Measurements from ENCODE around the gene NPFF. TPM values are rescaled to one million over a fixed set of nuclear protein-coding genes. Genes with fewer than 3 reads are reported as not detected.

The NPFF gene
- total RNA-seq, 1 experiment from 2014 or later, result not detected

GRCh38 chr12:53500142-53500775 is 7.0 kb downstream of the NPFF start:
- TF ChIP-seq EZH2 (IDR thresholded peaks at IDR 0.05; ENCODE audit: low read depth) (no peak), CTCF (conservative IDR thresholded peaks at IDR 0.05) (no peak)
- no peaks in the 10 kb centered on the region for H3K9me2 ChIP-seq (ENCODE audit: insufficient read depth)
- peaks cover 26% of the 10 kb centered on the region for H3F3A ChIP-seq (ENCODE audit: insufficient read depth, low read depth)
- H3K36me3 ChIP-seq (ENCODE audit: low read depth), result no peaks in the 10 kb centered on the region
- H3K4me2 ChIP-seq, result peak overlapping the region; percentile 98
- intact Hi-C loops (cut with micrococcal nuclease; ENCODE audit: unreplicated experiment), result loop anchor here (2.0 to 10.0 kb wide), 3 partner anchors 48 to 435 kb away; partner anchors contain the start of genes AAAS and PCBP2
- peak overlapping the region; percentile 77 for H3K4me3 ChIP-seq
- H3K9me3 ChIP-seq (ENCODE audit: insufficient read depth, low read depth), result no peaks in the 10 kb centered on the region
- H3K4me1 ChIP-seq (replicated peaks; ENCODE audit: insufficient read depth), result peaks cover 22% of the 10 kb centered on the region
- BruUV-seq (replicated peaks), result TSS peak; percentile 95
- peak overlapping the region; percentile 79 for H2AFZ ChIP-seq
- no peak for DNase-seq
- ChIA-PET POLR2A (ENCODE audit: unreplicated experiment) (interaction anchor here (0.5 to 1.5 kb wide), 14 partner anchors 14 to 596 kb away, joined by 3 to 13 read pairs (median 6); partner anchors contain the start of genes AAAS, ATP5MC2 and SPRYD3), CTCF (interaction anchor here (0.7 to 1.6 kb wide), 6 partner anchors 49 to 494 kb away, joined by 3 to 14 read pairs (median 4); partner anchors contain the start of genes AAAS, EIF4B and ITGB7)
- H3K27me3 ChIP-seq (ENCODE audit: insufficient read depth, low read depth), result no peaks in the 10 kb centered on the region
- H3K27ac ChIP-seq, result peak overlapping the region; percentile 81
- H3K79me2 ChIP-seq (ENCODE audit: low read depth), result peaks cover 26% of the 10 kb centered on the region
- H4K20me1 ChIP-seq (ENCODE audit: insufficient read depth), result no peaks in the 10 kb centered on the region

DNA sequence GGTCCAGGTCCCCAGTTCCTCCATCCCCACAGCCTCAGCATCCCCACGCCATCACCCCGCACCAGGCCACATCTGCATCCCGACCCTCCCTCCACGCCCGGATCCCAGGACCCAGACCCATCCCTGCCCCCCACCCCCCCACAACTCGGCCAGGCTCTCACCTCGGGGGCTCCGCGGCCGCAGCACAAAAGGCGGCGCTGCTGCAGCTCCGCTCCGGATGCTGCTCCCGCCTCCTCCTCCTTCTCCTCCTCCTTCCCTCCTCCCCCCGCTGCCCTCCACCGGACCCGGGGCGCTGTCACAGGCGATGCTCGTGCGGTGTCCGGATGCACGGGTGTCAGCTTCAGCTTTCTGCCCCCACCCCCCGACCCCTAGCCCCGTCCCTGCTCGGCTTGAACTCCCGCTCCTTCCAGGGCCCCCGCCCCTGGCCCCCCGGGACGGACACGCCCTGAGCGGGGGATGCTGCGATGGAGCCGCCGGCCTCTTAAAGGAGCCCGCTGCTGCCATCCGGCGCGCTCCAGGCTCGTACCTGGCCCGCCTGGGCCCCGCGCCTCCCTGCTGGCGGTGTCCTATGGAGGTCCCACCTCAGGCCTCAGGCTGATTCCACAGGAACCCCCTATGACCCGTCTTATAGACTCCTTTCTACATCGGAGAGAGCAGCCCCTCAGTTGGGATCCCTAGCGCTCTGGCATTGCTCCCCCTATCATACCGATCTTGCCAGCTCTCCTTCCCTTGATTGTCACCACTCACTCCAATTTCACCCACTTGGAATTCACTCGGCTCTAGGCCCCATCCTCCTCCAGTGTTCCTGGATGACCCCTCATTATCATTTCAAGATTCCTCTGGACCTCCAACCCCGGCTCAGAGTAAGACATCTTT is 7.8 kb downstream of the NPFF start, which contains the start of gene MAP3K12:
MAP3K12 (minus strand) TSS at position 193 of the 876 bp plus-strand sequence. CDS start 12,067 bp downstream, outside the sequence.
- Histone ChIP-seq H3K27me3 (ENCODE audit: insufficient read depth, low read depth) (no peaks in the 10 kb centered on the region), H3K4me1 (replicated peaks; ENCODE audit: insufficient read depth) (peaks cover 22% of the 10 kb centered on the region), H3K9me3 (ENCODE audit: insufficient read depth, low read depth) (no peaks in the 10 kb centered on the region), H3F3A (ENCODE audit: insufficient read depth, low read depth) (peaks cover 26% of the 10 kb centered on the region), H3K27ac (peak within 1 kb of the TSS; percentile 81), H2AFZ (peak within 1 kb of the TSS; percentile 79), H3K9me2 (ENCODE audit: insufficient read depth) (no peaks in the 10 kb centered on the region), H3K79me2 (ENCODE audit: low read depth) (peaks cover 26% of the 10 kb centered on the region), H4K20me1 (ENCODE audit: insufficient read depth) (no peaks in the 10 kb centered on the region), H3K36me3 (ENCODE audit: low read depth) (no peaks in the 10 kb centered on the region), H3K4me2 (peak within 1 kb of the TSS; percentile 98), H3K4me3 (peak within 1 kb of the TSS; percentile 77)
- POLR2A ChIA-PET (ENCODE audit: unreplicated experiment), result interaction anchor here (0.5 to 0.7 kb wide), 4 partner anchors 147 to 1353 kb away, joined by 3 to 18 read pairs (median 10); partner anchors contain the start of genes CSAD, SPRYD3 and ZNF740
- no peak for TF ChIP-seq EZH2 (IDR thresholded peaks at IDR 0.05; ENCODE audit: low read depth)
- TF ChIP-seq CTCF (conservative IDR thresholded peaks at IDR 0.05), result 0 out of 2 replicates have a peak, but pooled peaks have one; percentile 3
- peak in 1 of 2 experiments; percentile 45 for DNase-seq
- CTCF ChIA-PET, result interaction anchor here (0.6 to 0.7 kb wide), 3 partner anchors 81 to 486 kb away, joined by 3 read pairs; partner anchors contain the start of gene HOXC10
- intact Hi-C loops (cut with micrococcal nuclease; ENCODE audit: unreplicated experiment), result loop anchor here (2.0 to 10.0 kb wide), 3 partner anchors 47 to 435 kb away; partner anchors contain the start of genes AAAS and PCBP2
- BruUV-seq (replicated peaks), result no TSS peak

GRCh38 chr12:53498235-53498630 is 9.1 kb downstream of the NPFF start:
- POLR2A ChIA-PET (ENCODE audit: unreplicated experiment), result interaction anchor here (0.6 to 0.7 kb wide), 2 partner anchors 126 to 145 kb away, joined by 4 to 37 read pairs; no protein-coding TSS in a partner anchor
- H3K9me3 ChIP-seq (ENCODE audit: insufficient read depth, low read depth), result no peaks in the 10 kb centered on the region
- no peak overlapping the region for H3K27ac ChIP-seq

More at GRCh38 chr12:53498235-53498630, 9.1 kb downstream of the NPFF start:
- H3K79me2 ChIP-seq (ENCODE audit: low read depth), result peaks cover 18% of the 10 kb centered on the region
- no peak overlapping the region for H3K4me3 ChIP-seq
- no peak overlapping the region for H2AFZ ChIP-seq
- no peaks in the 10 kb centered on the region for H3K27me3 ChIP-seq (ENCODE audit: insufficient read depth, low read depth)
- DNase-seq, result no peak
- H3K36me3 ChIP-seq (ENCODE audit: low read depth), result no peaks in the 10 kb centered on the region
- no TSS peak for BruUV-seq (replicated peaks)
- intact Hi-C loops (cut with micrococcal nuclease; ENCODE audit: unreplicated experiment), result no loop called here
- CTCF ChIA-PET, result no interaction called here
- peak overlapping the region; percentile 98; the same call in 1 of the 2 replicates for H3K4me2 ChIP-seq
- H3K4me1 ChIP-seq (replicated peaks; ENCODE audit: insufficient read depth), result peaks cover 30% of the 10 kb centered on the region
- no peaks in the 10 kb centered on the region for H4K20me1 ChIP-seq (ENCODE audit: insufficient read depth)
- H3K9me2 ChIP-seq (ENCODE audit: insufficient read depth), result no peaks in the 10 kb centered on the region
- peaks cover 31% of the 10 kb centered on the region for H3F3A ChIP-seq (ENCODE audit: insufficient read depth, low read depth)
- no peak for TF ChIP-seq CTCF (conservative IDR thresholded peaks at IDR 0.05)
- no peak for TF ChIP-seq EZH2 (IDR thresholded peaks at IDR 0.05; ENCODE audit: low read depth)

Measured in PC-9 (cell line).